Measurements from ENCODE around the gene NEK4.

- no peak for TF ChIP-seq CEBPB (IDR thresholded peaks at IDR 0.05; ENCODE audit: low read depth)
- no peak for TF ChIP-seq JUND (IDR thresholded peaks at IDR 0.05)
- no peak for TF ChIP-seq CTCF (IDR thresholded peaks at IDR 0.05 in 2 of 3, conservative IDR thresholded peaks at IDR 0.05 in 1 of 3; ENCODE audit: borderline replicate concordance in 1 of 3, insufficient read depth in 1 of 3, low read depth in 2 of 3, low read length in 2 of 3)
- TF ChIP-seq POLR2A (IDR thresholded peaks at IDR 0.05; ENCODE audit: borderline replicate concordance, extremely low read depth, insufficient read depth, insufficient read length), result no peak
These were observed 45.9 kb upstream of the NEK4 start for GRCh38 chr3:52816654-52817053.
